ENCODE data around the gene ERGIC1.

- no peak for TF ChIP-seq CTCF (IDR thresholded peaks at IDR 0.05)
- TF ChIP-seq POLR2A (IDR thresholded peaks at IDR 0.05) = no peak
Observed at GRCh38 chr5:172957458-172957857, 123.4 kb downstream of the ERGIC1 start.

Measured in testis (tissue), 2 donors.